AG04450 (cell line): Measurements from ENCODE around the gene ADORA1. TPM values are rescaled to one million over a fixed set of nuclear protein-coding genes. Genes with fewer than 3 reads are reported as not detected.

Experiments used
- CTCF ChIA-PET: fragments of 300-600, 350-600 bp; formaldehyde crosslinking; extraction: SDS; loops from one replicate; lab custom pipeline; 2022; ENCODE audit warnings: antibody characterized with exemption, inconsistent platforms; lab: Charles Lee
- POLR2A ChIA-PET: fragments of 350-600 bp; formaldehyde crosslinking; extraction: SDS; loops from one replicate; lab custom pipeline; 2021; ENCODE audit warnings: antibody characterized with exemption, inconsistent platforms; lab: Yijun Ruan, JAX
- DNase-seq: peaks from one replicate; pipeline ENCODE4 v3.0.0-alpha.2; 2011; ENCODE audit warnings: low read depth, low spot score
- H3K27ac ChIP-seq: one replicate; pipeline ENCODE4 v1.5.1; 2012; ENCODE audit warnings: low read depth, low read length, control low read depth
- H3K27me3 ChIP-seq: one replicate; pipeline ENCODE4 v1.6.0; 2012; ENCODE audit warnings: low read length; ENCODE audit not compliant: control insufficient read depth, insufficient read depth
- H3K4me3 ChIP-seq: 2 replicates; pipeline ENCODE4 v1.5.1; 2011; ENCODE audit warnings: mild to moderate bottlenecking, low read depth, low read length, control low read depth
- H3K9me3 ChIP-seq: 2 replicates; pipeline ENCODE4 v1.5.1; 2012; ENCODE audit warnings: low read length; ENCODE audit not compliant: control insufficient read depth, insufficient read depth
- polyA plus RNA-seq: library from polyadenylated mRNA; depleted of rRNA; stranded (reverse); fragments of >200 nt; gene quantifications from 2 replicates; pipeline ENCODE4 v1.2.3, GENCODE V29; 2011
- TF ChIP-seq, protein P1 (sequence below): IDR thresholded peaks from 2 replicates; pipeline ENCODE4 v1.5.1; 2011; ENCODE audit warnings: low read depth, low read length, control low read depth, inconsistent platforms

The ADORA1 gene
- polyA plus RNA-seq, 1 experiment: 1.7 TPM

- CTCF ChIA-PET: interaction anchor here (1.1 kb wide), 1 partner anchor 10 kb away, joined by 4 read pairs; no protein-coding TSS in a partner anchor
- TF ChIP-seq, protein P1, sequence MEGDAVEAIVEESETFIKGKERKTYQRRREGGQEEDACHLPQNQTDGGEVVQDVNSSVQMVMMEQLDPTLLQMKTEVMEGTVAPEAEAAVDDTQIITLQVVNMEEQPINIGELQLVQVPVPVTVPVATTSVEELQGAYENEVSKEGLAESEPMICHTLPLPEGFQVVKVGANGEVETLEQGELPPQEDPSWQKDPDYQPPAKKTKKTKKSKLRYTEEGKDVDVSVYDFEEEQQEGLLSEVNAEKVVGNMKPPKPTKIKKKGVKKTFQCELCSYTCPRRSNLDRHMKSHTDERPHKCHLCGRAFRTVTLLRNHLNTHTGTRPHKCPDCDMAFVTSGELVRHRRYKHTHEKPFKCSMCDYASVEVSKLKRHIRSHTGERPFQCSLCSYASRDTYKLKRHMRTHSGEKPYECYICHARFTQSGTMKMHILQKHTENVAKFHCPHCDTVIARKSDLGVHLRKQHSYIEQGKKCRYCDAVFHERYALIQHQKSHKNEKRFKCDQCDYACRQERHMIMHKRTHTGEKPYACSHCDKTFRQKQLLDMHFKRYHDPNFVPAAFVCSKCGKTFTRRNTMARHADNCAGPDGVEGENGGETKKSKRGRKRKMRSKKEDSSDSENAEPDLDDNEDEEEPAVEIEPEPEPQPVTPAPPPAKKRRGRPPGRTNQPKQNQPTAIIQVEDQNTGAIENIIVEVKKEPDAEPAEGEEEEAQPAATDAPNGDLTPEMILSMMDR: no peak
- no peak for DNase-seq
- POLR2A ChIA-PET: no interaction called here
- peaks cover 10% of the 10 kb centered on the region for H3K27me3 ChIP-seq
- no peak overlapping the region for H3K27ac ChIP-seq
- no peak overlapping the region for H3K4me3 ChIP-seq
- H3K9me3 ChIP-seq: no peaks in the 10 kb centered on the region; the same call in 1 of the 2 replicates
Measured at GRCh38 chr1:203186091-203186445, 58.5 kb downstream of the ADORA1 start.

- DNase-seq: no peak
Measured at GRCh38 chr1:203186446-203187303, 59.1 kb downstream of the ADORA1 start, which contains the start of gene CHI3L1. Gene CHI3L1 (minus strand): TSS chr1:203186704. CDS start chr1:203186623, 81 bp downstream.

GRCh38 chr1:203187304-203187685 is 59.8 kb downstream of the ADORA1 start:
- no peak for DNase-seq
- no peaks in the 10 kb centered on the region; the same call in 1 of the 2 replicates for H3K9me3 ChIP-seq
- H3K27ac ChIP-seq: no peak overlapping the region
- TF ChIP-seq, protein P1: no peak
- CTCF ChIA-PET: interaction anchor here (1.0 kb wide), 1 partner anchor 28 kb away, joined by 3 read pairs; no protein-coding TSS in a partner anchor
- no peak overlapping the region for H3K4me3 ChIP-seq
- POLR2A ChIA-PET: no interaction called here
- peaks cover 10% of the 10 kb centered on the region for H3K27me3 ChIP-seq

More at GRCh38 chr1:203186446-203187303, 59.1 kb downstream of the ADORA1 start, which contains the start of gene CHI3L1:
- Histone ChIP-seq H3K4me3 (no peak within 1 kb of the TSS), H3K9me3 (no peaks in the 10 kb centered on the region; the same call in 1 of the 2 replicates), H3K27ac (no peak within 1 kb of the TSS), H3K27me3 (peaks cover 10% of the 10 kb centered on the region)
- ChIA-PET POLR2A (no interaction called here), CTCF (no interaction called here)
- TF ChIP-seq, protein P1: no peak

- no peak overlapping the region for H3K4me3 ChIP-seq
- ChIA-PET POLR2A (interaction anchor here (0.5 kb wide), 1 partner anchor 115 kb away, joined by 5 read pairs; no protein-coding TSS in a partner anchor), CTCF (interaction anchor here (0.8 to 1.0 kb wide), 2 partner anchors 16 to 27 kb away, joined by 3 read pairs; no protein-coding TSS in a partner anchor)
- TF ChIP-seq, protein P1: no peak
- H3K27me3 ChIP-seq: peaks cover 10% of the 10 kb centered on the region
- H3K9me3 ChIP-seq: no peaks in the 10 kb centered on the region; the same call in 1 of the 2 replicates
- DNase-seq: no peak
- H3K27ac ChIP-seq: no peak overlapping the region
Measured at GRCh38 chr1:203187689-203188264, 60.3 kb downstream of the ADORA1 start.
